GM19452 (cell line): ENCODE measurements around the gene OXLD1.

ENCODE experiments used
- ATAC-seq: cut with Tn5 transposase; IDR thresholded peaks from one replicate; pipeline ENCODE4 v1.9.1; 2021; ENCODE audit not compliant: unreplicated experiment

OXLD1 gene

GRCh38 chr17:81702934-81703746, 36.7 kb upstream of the OXLD1 start, which contains the start of gene MRPL12:
Gene MRPL12, plus strand, starts transcription at chr17:81703367. Its CDS starts 135 bp downstream, at chr17:81703502.
- peak; percentile 81 for ATAC-seq

GRCh38 chr17:81701288-81702071, 35.1 kb upstream of the OXLD1 start:
- ATAC-seq: no peak

- ATAC-seq: no peak
These were observed 34.2 kb upstream of the OXLD1 start for GRCh38 chr17:81700353-81701287.

GRCh38 chr17:81697261-81698044, 31.0 kb upstream of the OXLD1 start:
- no peak for ATAC-seq

GRCh38 chr17:81696218-81696941, 30.0 kb upstream of the OXLD1 start:
- no peak for ATAC-seq

GRCh38 chr17:81695801-81696200, 29.4 kb upstream of the OXLD1 start:
- ATAC-seq: no peak

- no peak for ATAC-seq
These were observed 28.8 kb upstream of the OXLD1 start for GRCh38 chr17:81695211-81695610.

GRCh38 chr17:81694810-81695209, 28.4 kb upstream of the OXLD1 start:
- no peak for ATAC-seq

- ATAC-seq: no peak
These were observed 27.3 kb upstream of the OXLD1 start for GRCh38 chr17:81693509-81694210.

- no peak for ATAC-seq
These were observed 25.2 kb upstream of the OXLD1 start for GRCh38 chr17:81691608-81692007.

- ATAC-seq: no peak
These were observed 24.8 kb upstream of the OXLD1 start for GRCh38 chr17:81691196-81691595.

- no peak for ATAC-seq
These were observed 24.1 kb upstream of the OXLD1 start for GRCh38 chr17:81690549-81690948.

GRCh38 chr17:81690066-81690465, 23.7 kb upstream of the OXLD1 start:
- ATAC-seq: no peak

- ATAC-seq: no peak
These were observed 22.2 kb upstream of the OXLD1 start for GRCh38 chr17:81688616-81689015.

- ATAC-seq: no peak
These were observed 21.6 kb upstream of the OXLD1 start for GRCh38 chr17:81687770-81688541.

GRCh38 chr17:81686614-81687013, 20.2 kb upstream of the OXLD1 start:
- ATAC-seq: no peak

- ATAC-seq: no peak
These were observed 18.7 kb upstream of the OXLD1 start for GRCh38 chr17:81685108-81685507.

GRCh38 chr17:81684442-81684911, 18.1 kb upstream of the OXLD1 start:
- no peak for ATAC-seq
